Gastrocnemius medialis (tissue), 4 donors: ENCODE measurements around the gene NDST4.

ENCODE experiments used
- CTCF ChIP-seq, 5 experiments: fragments of 450-650 bp in 3 of 5; fragments of 200-600 bp in 2 of 5; sonication (generic) in 2 of 5; IDR thresholded peaks in 4 of 5; conservative IDR thresholded peaks in 1 of 5; 1 replicate in 4 of 5; 2 replicates in 1 of 5; pipeline ENCODE4 v1.5.1; 2016 to 2019; ENCODE audit warnings: antibody characterized with exemption in 5 of 5, mild to moderate bottlenecking in 3 of 5, moderate library complexity in 3 of 5
- POLR2A ChIP-seq, 2 donors: fragments of 450-650 bp; IDR thresholded peaks; one replicate each; pipeline ENCODE4 v1.6.1; 2017; ENCODE audit warnings: antibody characterized with exemption in 2 of 2, mild to moderate bottlenecking in 2 of 2, moderate library complexity in 2 of 2

- TF ChIP-seq POLR2A (IDR thresholded peaks at IDR 0.05) = no peak
- no peak for TF ChIP-seq CTCF (IDR thresholded peaks at IDR 0.05 in 4 of 5, conservative IDR thresholded peaks at IDR 0.05 in 1 of 5)
Observed at GRCh38 chr4:114911111-114911510, 202.3 kb downstream of the NDST4 start.
